ENCODE results near the gene CLDN5.

Gene CLDN5

GRCh38 chr22:19524170-19525115 lies at the start of gene CLDN5:
TSS of gene CLDN5 (minus strand) at chr22:19524410. CDS start at chr22:19524255, 155 bp downstream.
- in situ Hi-C loops (cut with HindIII; ENCODE audit: low sequenced_read_pairs) = loop anchor here (25.0 kb wide), 1 partner anchor 137 kb away; no protein-coding TSS in a partner anchor

GRCh38 chr22:19571995-19572394 lies 47.8 kb upstream of the CLDN5 start:
- in situ Hi-C loops (cut with HindIII; ENCODE audit: low sequenced_read_pairs) = no loop called here

GRCh38 chr22:19571207-19571795 lies 47.1 kb upstream of the CLDN5 start:
- in situ Hi-C loops (cut with HindIII; ENCODE audit: low sequenced_read_pairs) = no loop called here

GRCh38 chr22:19569976-19570375 lies 45.8 kb upstream of the CLDN5 start:
- in situ Hi-C loops (cut with HindIII; ENCODE audit: low sequenced_read_pairs) = no loop called here

GRCh38 chr22:19569276-19569640 lies 45.0 kb upstream of the CLDN5 start:
- in situ Hi-C loops (cut with HindIII; ENCODE audit: low sequenced_read_pairs) = no loop called here

GRCh38 chr22:19568337-19569275 lies 44.4 kb upstream of the CLDN5 start:
- in situ Hi-C loops (cut with HindIII; ENCODE audit: low sequenced_read_pairs) = no loop called here

GRCh38 chr22:19567157-19568009 lies 43.2 kb upstream of the CLDN5 start:
- in situ Hi-C loops (cut with HindIII; ENCODE audit: low sequenced_read_pairs) = no loop called here

- in situ Hi-C loops (cut with HindIII; ENCODE audit: low sequenced_read_pairs) = no loop called here
Measured at GRCh38 chr22:19566279-19567156, 42.3 kb upstream of the CLDN5 start.

GRCh38 chr22:19565382-19566278 lies 41.4 kb upstream of the CLDN5 start:
- in situ Hi-C loops (cut with HindIII; ENCODE audit: low sequenced_read_pairs) = no loop called here

GRCh38 chr22:19559956-19560355 lies 35.7 kb upstream of the CLDN5 start:
- in situ Hi-C loops (cut with HindIII; ENCODE audit: low sequenced_read_pairs) = no loop called here

GRCh38 chr22:19559324-19559811 lies 35.2 kb upstream of the CLDN5 start:
- in situ Hi-C loops (cut with HindIII; ENCODE audit: low sequenced_read_pairs) = no loop called here

- in situ Hi-C loops (cut with HindIII; ENCODE audit: low sequenced_read_pairs) = no loop called here
Measured at GRCh38 chr22:19556963-19557545, 32.8 kb upstream of the CLDN5 start.

- in situ Hi-C loops (cut with HindIII; ENCODE audit: low sequenced_read_pairs) = no loop called here
Measured at GRCh38 chr22:19555651-19556050, 31.4 kb upstream of the CLDN5 start.

GRCh38 chr22:19554834-19555404 lies 30.7 kb upstream of the CLDN5 start:
- in situ Hi-C loops (cut with HindIII; ENCODE audit: low sequenced_read_pairs) = no loop called here

- in situ Hi-C loops (cut with HindIII; ENCODE audit: low sequenced_read_pairs) = no loop called here
Measured at GRCh38 chr22:19553201-19553600, 29.0 kb upstream of the CLDN5 start.

- in situ Hi-C loops (cut with HindIII; ENCODE audit: low sequenced_read_pairs) = no loop called here
Measured at GRCh38 chr22:19550382-19550781, 26.2 kb upstream of the CLDN5 start.

GRCh38 chr22:19549428-19549827 lies 25.2 kb upstream of the CLDN5 start:
- in situ Hi-C loops (cut with HindIII; ENCODE audit: low sequenced_read_pairs) = loop anchor here (25.0 kb wide), 1 partner anchor 162 kb away; no protein-coding TSS in a partner anchor

Measured in DLD1 (cell line).